Caco-2 (cell line): ENCODE data around the gene CTRL. TPM values are rescaled to one million over a fixed set of nuclear protein-coding genes. Genes with fewer than 3 reads are reported as not detected.
A peak's percentile ranks its signal among the peaks of the same experiment; 100 is the strongest.

ENCODE experiments used
- BruUV-seq: library from RNA; stranded (reverse); fragments of 400-500 nt; replicated peaks from 2 replicates; lab custom pipeline; 2021; lab: Mats Ljungman, UMichigan
- CTCF ChIA-PET: fragments of 300-600 bp; sonication (Branson Sonifier 250); formaldehyde crosslinking; loops from one replicate; lab custom pipeline; 2022; ENCODE audit warnings: antibody characterized with exemption; lab: Charles Lee
- POLR2A ChIA-PET: fragments of 300-600 bp; sonication (Branson Sonifier 250); formaldehyde crosslinking; loops from one replicate; lab custom pipeline; 2022; ENCODE audit warnings: antibody characterized with exemption; lab: Charles Lee
- DNase-seq, 2 experiments: peaks; one replicate each; pipeline versions ENCODE4 v3.0.0 to v3.0.0-alpha.2; 2020 to 2022
- H3K27me3 ChIP-seq: replicated peaks from 2 replicates; pipeline ENCODE4 v1.6.0; 2011; ENCODE audit warnings: low read length; ENCODE audit not compliant: control insufficient read depth, insufficient read depth
- H3K36me3 ChIP-seq: 2 replicates; pipeline ENCODE4 v1.5.1; 2011; ENCODE audit warnings: low read length; ENCODE audit not compliant: control insufficient read depth, insufficient read depth
- H3K4me1 ChIP-seq: fragments of 250-450 bp; sonication (Bioruptor Pico); 2 replicates; pipeline ENCODE4 v1.5.1; 2020; ENCODE audit warnings: mild to moderate bottlenecking
- H3K4me3 ChIP-seq: 2 replicates; pipeline ENCODE4 v1.5.1; 2011; ENCODE audit warnings: low read depth, mild to moderate bottlenecking, control low read depth, low read length
- H3K9me3 ChIP-seq: fragments of 250-450 bp; sonication (Bioruptor Pico); 2 replicates; pipeline ENCODE4 v1.5.1; 2020; ENCODE audit warnings: mild to moderate bottlenecking, moderate library complexity
- H3K27ac Mint-ChIP-seq: one replicate; pipeline ENCODE4 v1.8.0; 2022; ENCODE audit warnings: mixed read lengths; ENCODE audit not compliant: unreplicated experiment
- H3K27me3 Mint-ChIP-seq: one replicate; pipeline ENCODE4 v1.8.0; 2022; ENCODE audit warnings: mixed read lengths; ENCODE audit not compliant: insufficient read depth, unreplicated experiment
- H3K36me3 Mint-ChIP-seq: one replicate; pipeline ENCODE4 v1.8.0; 2022; ENCODE audit warnings: mild to moderate bottlenecking, mixed read lengths; ENCODE audit not compliant: insufficient read depth, unreplicated experiment
- H3K4me1 Mint-ChIP-seq: one replicate; pipeline ENCODE4 v1.8.0; 2022; ENCODE audit warnings: low read depth, mixed read lengths; ENCODE audit not compliant: unreplicated experiment
- H3K4me3 Mint-ChIP-seq: one replicate; pipeline ENCODE4 v1.8.0; 2022; ENCODE audit warnings: mild to moderate bottlenecking, moderate library complexity, mixed read lengths; ENCODE audit not compliant: unreplicated experiment
- H3K9me3 Mint-ChIP-seq: one replicate; pipeline ENCODE4 v1.8.0; 2022; ENCODE audit warnings: mixed read lengths; ENCODE audit not compliant: unreplicated experiment
- CTCF ChIP-seq, 2 experiments: fragments of 200-600 bp in 1 of 2; IDR thresholded peaks; 1 replicate in 1 of 2; 2 replicates in 1 of 2; pipeline versions ENCODE4 v1.5.1 to v1.8.0; 2011 to 2022; ENCODE audit warnings: antibody characterized with exemption in 1 of 2, control low read depth in 1 of 2, inconsistent platforms in 1 of 2, low read depth in 1 of 2, low read length in 1 of 2, mild to moderate bottlenecking in 1 of 2, moderate library complexity in 1 of 2; ENCODE audit not compliant: insufficient read depth in 1 of 2, severe bottlenecking in 1 of 2, unreplicated experiment in 1 of 2
- intact Hi-C: fragments of 100-400 bp; cut with micrococcal nuclease; formaldehyde crosslinking; loops from one replicate; pipeline ENCODE4 v1.10.0; 2022; ENCODE audit not compliant: unreplicated experiment
- total RNA-seq: library from RNA; stranded (reverse); gene quantifications from 2 replicates; pipeline ENCODE4 v1.2.3, GENCODE V29; 2022

The CTRL gene
- total RNA-seq, 1 experiment from 2014 or later: 0.66 TPM

GRCh38 chr16:67963292-67963661, 31.6 kb upstream of the CTRL start:
- H3K4me1 Mint-ChIP-seq: peaks cover 27% of the 10 kb centered on the region
- Histone ChIP-seq H3K4me3 (no peak overlapping the region), H3K9me3 (no peaks in the 10 kb centered on the region), H3K27me3 (no peaks in the 10 kb centered on the region), H3K36me3 (peaks cover 12% of the 10 kb centered on the region), H3K4me1 (peaks cover 22% of the 10 kb centered on the region)
- ChIA-PET POLR2A (no interaction called here), CTCF (no interaction called here)
- BruUV-seq: no TSS peak
- TF ChIP-seq CTCF (IDR thresholded peaks at IDR 0.05; ENCODE audit: insufficient read depth in 1 of 2, low read depth in 1 of 2, low read length in 1 of 2, severe bottlenecking in 1 of 2, unreplicated experiment in 1 of 2): no peak
- intact Hi-C loops: no loop called here
- no peak for DNase-seq
- H3K27ac Mint-ChIP-seq: peak overlapping the region; percentile 3
- H3K4me3 Mint-ChIP-seq: no peak overlapping the region
- no peaks in the 10 kb centered on the region for H3K27me3 Mint-ChIP-seq
- no peaks in the 10 kb centered on the region for H3K9me3 Mint-ChIP-seq
- H3K36me3 Mint-ChIP-seq: peaks cover 55% of the 10 kb centered on the region

- Mint-ChIP-seq H3K27ac (no peak overlapping the region), H3K4me1 (peaks cover 23% of the 10 kb centered on the region), H3K9me3 (no peaks in the 10 kb centered on the region), H3K4me3 (no peak overlapping the region), H3K27me3 (no peaks in the 10 kb centered on the region), H3K36me3 (peaks cover 59% of the 10 kb centered on the region)
- Histone ChIP-seq H3K9me3 (no peaks in the 10 kb centered on the region), H3K4me1 (peaks cover 18% of the 10 kb centered on the region), H3K4me3 (no peak overlapping the region), H3K27me3 (no peaks in the 10 kb centered on the region), H3K36me3 (peaks cover 14% of the 10 kb centered on the region)
- no peak for TF ChIP-seq CTCF (IDR thresholded peaks at IDR 0.05; ENCODE audit: insufficient read depth in 1 of 2, low read depth in 1 of 2, low read length in 1 of 2, severe bottlenecking in 1 of 2, unreplicated experiment in 1 of 2)
- DNase-seq: no peak
- CTCF ChIA-PET: no interaction called here
- BruUV-seq: no TSS peak
- POLR2A ChIA-PET: no interaction called here
- intact Hi-C loops: no loop called here
Measured at GRCh38 chr16:67962135-67962534, 30.5 kb upstream of the CTRL start.

DNA sequence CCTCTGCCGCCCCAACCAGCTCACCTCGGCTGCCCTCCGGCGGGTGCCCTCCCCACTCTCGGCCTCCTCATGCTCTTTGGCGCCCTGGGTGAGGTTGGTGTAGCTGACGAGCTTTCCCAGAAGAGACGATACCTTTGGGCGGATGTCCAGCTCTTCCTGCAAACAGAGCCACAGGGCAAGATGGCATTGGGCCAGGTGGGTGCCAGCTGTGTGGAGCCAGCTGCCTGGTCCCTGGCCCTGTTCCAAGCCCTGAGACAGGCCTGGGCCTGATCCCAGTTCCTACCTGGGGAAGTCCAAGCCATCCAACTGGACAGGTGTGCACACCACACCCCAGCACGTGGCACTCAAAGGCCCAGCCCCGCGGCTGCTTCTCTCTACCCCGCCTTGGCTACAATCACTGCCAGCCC, 29.9 kb upstream of the CTRL start:
- Mint-ChIP-seq H3K9me3 (no peaks in the 10 kb centered on the region), H3K27me3 (no peaks in the 10 kb centered on the region), H3K4me1 (peaks cover 17% of the 10 kb centered on the region), H3K4me3 (no peak overlapping the region), H3K36me3 (peaks cover 61% of the 10 kb centered on the region), H3K27ac (no peak overlapping the region)
- intact Hi-C loops: no loop called here
- peaks cover 12% of the 10 kb centered on the region for H3K4me1 ChIP-seq
- TF ChIP-seq CTCF (IDR thresholded peaks at IDR 0.05; ENCODE audit: insufficient read depth in 1 of 2, low read depth in 1 of 2, low read length in 1 of 2, severe bottlenecking in 1 of 2, unreplicated experiment in 1 of 2): no peak
- peaks cover 14% of the 10 kb centered on the region for H3K36me3 ChIP-seq
- no peaks in the 10 kb centered on the region for H3K27me3 ChIP-seq
- ChIA-PET CTCF (no interaction called here), POLR2A (no interaction called here)
- BruUV-seq: no TSS peak
- no peaks in the 10 kb centered on the region for H3K9me3 ChIP-seq
- H3K4me3 ChIP-seq: no peak overlapping the region
- no peak for DNase-seq
